Large intestine (tissue), 3 donors: ENCODE measurements around the gene NLGN1. TPM values are rescaled to one million over a fixed set of nuclear protein-coding genes. Genes with fewer than 3 reads are reported as not detected.

Experiments used
- DNase-seq, 2 donors: peaks; one replicate each; pipeline versions ENCODE4 v3.0.0 to v3.0.0-alpha.2; 2013
- H3K27ac ChIP-seq: one replicate; pipeline ENCODE4 v1.5.1; 2013; ENCODE audit warnings: low read length
- H3K27me3 ChIP-seq: 2 replicates; pipeline ENCODE4 v1.6.1; 2013; ENCODE audit warnings: low read length; ENCODE audit not compliant: control insufficient read depth, insufficient read depth
- H3K36me3 ChIP-seq: 2 replicates; pipeline ENCODE4 v1.6.1; 2013; ENCODE audit warnings: low read length; ENCODE audit not compliant: control insufficient read depth, insufficient read depth
- H3K4me1 ChIP-seq: one replicate; pipeline ENCODE4 v1.6.1; 2013; ENCODE audit warnings: low read length; ENCODE audit not compliant: control insufficient read depth, insufficient read depth
- H3K4me3 ChIP-seq: one replicate; pipeline ENCODE4 v1.5.1; 2013; ENCODE audit warnings: low read length
- H3K9me3 ChIP-seq: one replicate; pipeline ENCODE4 v1.6.1; 2013; ENCODE audit warnings: mild to moderate bottlenecking, low read depth, low read length, moderate library complexity; ENCODE audit not compliant: control insufficient read depth
- WGBS: methylation state at CpG from one replicate; pipeline ENCODE4 v1.1.5; 2013; ENCODE audit warnings: low lambda C conversion rate; ENCODE audit not compliant: insufficient coverage; 5-methylcytosine and 5-hydroxymethylcytosine counted together
- polyA plus RNA-seq: library from polyadenylated mRNA; unstranded; fragments of 120-200 nt; gene quantifications from one replicate; pipeline ENCODE4 v1.2.1, GENCODE V29; 2013

Gene NLGN1
- polyA plus RNA-seq, 1 donor, result 3.6 TPM

- no CpG with 5 or more reads among the region's 4 CpGs for WGBS
- no peaks in the 10 kb centered on the region for H3K4me1 ChIP-seq
- H3K4me3 ChIP-seq, result no peak overlapping the region
- no peaks in the 10 kb centered on the region for H3K27me3 ChIP-seq
- H3K27ac ChIP-seq, result no peak overlapping the region
- H3K9me3 ChIP-seq, result no peaks in the 10 kb centered on the region
- no peak for DNase-seq
- H3K36me3 ChIP-seq, result no peaks in the 10 kb centered on the region
Measured at GRCh38 chr3:173552526-173552925, 155.0 kb downstream of the NLGN1 start.

- H3K36me3 ChIP-seq, result no peaks in the 10 kb centered on the region
- 33% methylated on average over 1 of the region's 3 CpGs for WGBS
- no peaks in the 10 kb centered on the region for H3K27me3 ChIP-seq
- no peak overlapping the region for H3K27ac ChIP-seq
- no peaks in the 10 kb centered on the region for H3K4me1 ChIP-seq
- H3K4me3 ChIP-seq, result no peak overlapping the region
- H3K9me3 ChIP-seq, result no peaks in the 10 kb centered on the region
- no peak for DNase-seq
Measured at GRCh38 chr3:173553635-173554280, 156.2 kb downstream of the NLGN1 start.

GRCh38 chr3:173556546-173556945 is 159.0 kb downstream of the NLGN1 start:
- H3K27ac ChIP-seq, result no peak overlapping the region
- H3K4me1 ChIP-seq, result no peaks in the 10 kb centered on the region
- WGBS, result no CpG with 5 or more reads among the region's 2 CpGs
- no peak overlapping the region for H3K4me3 ChIP-seq
- H3K27me3 ChIP-seq, result no peaks in the 10 kb centered on the region
- no peak for DNase-seq
- H3K9me3 ChIP-seq, result no peaks in the 10 kb centered on the region
- H3K36me3 ChIP-seq, result no peaks in the 10 kb centered on the region

- Histone ChIP-seq H3K27ac (no peak overlapping the region), H3K36me3 (no peaks in the 10 kb centered on the region), H3K4me1 (no peaks in the 10 kb centered on the region), H3K27me3 (no peaks in the 10 kb centered on the region), H3K9me3 (no peaks in the 10 kb centered on the region), H3K4me3 (no peak overlapping the region)
- WGBS, result 89% methylated on average over 1 of the region's 3 CpGs
- DNase-seq, result no peak
Measured at GRCh38 chr3:173567997-173568396, 170.5 kb downstream of the NLGN1 start.

GRCh38 chr3:173568623-173569022 is 171.1 kb downstream of the NLGN1 start:
- no peaks in the 10 kb centered on the region for H3K27me3 ChIP-seq
- H3K4me1 ChIP-seq, result no peaks in the 10 kb centered on the region
- no peaks in the 10 kb centered on the region for H3K9me3 ChIP-seq
- WGBS, result no CpG with 5 or more reads among the region's 14 CpGs
- no peak overlapping the region for H3K4me3 ChIP-seq
- H3K36me3 ChIP-seq, result no peaks in the 10 kb centered on the region
- no peak for DNase-seq
- no peak overlapping the region for H3K27ac ChIP-seq

DNA sequence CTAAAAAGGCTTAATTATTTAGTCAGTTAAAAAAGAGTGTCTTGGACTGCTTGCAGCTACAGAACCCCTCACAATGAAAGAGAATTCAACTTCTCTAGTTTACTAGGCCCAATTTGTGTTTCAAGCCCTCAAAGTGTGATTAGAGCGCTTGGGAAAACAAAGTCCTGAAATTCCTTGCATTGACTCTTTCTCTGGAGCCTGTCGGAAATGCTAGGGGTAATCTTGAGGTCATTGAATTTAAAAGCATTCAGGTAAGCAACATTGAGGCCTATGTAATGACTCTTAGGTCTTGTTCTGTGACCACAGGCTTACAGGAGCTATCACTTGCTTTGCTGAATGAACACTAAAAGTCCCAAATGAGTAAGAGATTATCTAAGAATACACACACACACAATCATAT is 186.0 kb downstream of the NLGN1 start:
- no peak overlapping the region for H3K27ac ChIP-seq
- no CpG with 5 or more reads among the region's 2 CpGs for WGBS
- H3K36me3 ChIP-seq, result no peaks in the 10 kb centered on the region
- no peak overlapping the region for H3K4me3 ChIP-seq
- H3K4me1 ChIP-seq, result no peaks in the 10 kb centered on the region
- no peaks in the 10 kb centered on the region for H3K9me3 ChIP-seq
- DNase-seq, result no peak
- H3K27me3 ChIP-seq, result peaks cover 13% of the 10 kb centered on the region

GRCh38 chr3:173584093-173584837 is 186.7 kb downstream of the NLGN1 start:
- Histone ChIP-seq H3K4me1 (no peaks in the 10 kb centered on the region), H3K27ac (no peak overlapping the region), H3K4me3 (peak overlapping the region; percentile 35), H3K9me3 (no peaks in the 10 kb centered on the region), H3K36me3 (no peaks in the 10 kb centered on the region), H3K27me3 (peaks cover 13% of the 10 kb centered on the region)
- WGBS, result 3% methylated on average over 7 of the region's 16 CpGs
- peak; percentile 14 to 18 for DNase-seq

DNA sequence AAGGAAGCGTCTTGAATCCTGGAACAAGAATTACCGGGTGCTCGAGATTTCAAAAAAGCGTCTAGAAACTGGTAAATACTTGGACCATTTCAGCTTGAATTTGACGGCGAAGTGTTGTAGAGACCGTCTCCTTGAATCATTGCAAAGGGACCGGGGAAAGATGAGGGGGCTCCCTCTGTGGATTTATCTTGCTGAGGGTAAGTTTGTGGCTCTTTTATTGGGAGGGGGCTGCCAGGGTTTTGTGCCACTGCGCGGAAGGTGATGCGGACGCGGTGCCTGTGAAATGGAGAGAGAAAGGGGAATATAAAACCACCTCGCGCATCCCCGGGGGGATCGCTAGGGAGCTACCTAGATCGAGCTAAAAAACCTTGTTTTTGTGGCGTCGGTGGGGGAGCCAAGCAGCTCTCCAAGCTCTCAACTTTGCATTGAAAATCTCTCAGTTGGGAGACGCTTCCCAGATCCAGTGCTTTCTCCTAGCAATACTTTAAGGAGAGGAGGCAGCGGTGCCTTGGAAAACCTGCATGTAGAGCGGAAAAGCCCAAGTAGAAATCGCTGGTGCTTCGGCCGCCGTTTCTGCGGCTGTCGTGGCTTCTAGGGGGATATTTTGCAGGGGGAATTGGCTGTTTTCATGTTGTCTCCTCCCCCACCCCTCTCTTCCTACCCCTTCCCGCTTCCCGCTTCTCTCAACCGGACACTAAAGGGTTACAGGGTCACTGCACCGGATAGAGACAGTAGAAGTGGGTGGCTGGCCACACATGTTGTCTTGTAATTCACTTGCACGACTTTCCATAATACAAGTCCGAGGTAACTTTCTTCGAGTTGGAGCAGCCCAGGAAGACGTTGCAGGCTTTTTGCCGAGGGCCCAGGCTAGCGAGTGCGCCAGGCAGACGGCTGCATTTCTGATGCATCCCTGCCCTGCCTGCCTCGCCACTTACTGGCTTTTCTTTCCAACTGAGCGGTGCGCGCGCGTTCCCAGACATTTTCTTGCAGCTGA is 187.6 kb downstream of the NLGN1 start:
- Histone ChIP-seq H3K36me3 (no peaks in the 10 kb centered on the region), H3K9me3 (no peaks in the 10 kb centered on the region), H3K27ac (no peak overlapping the region), H3K27me3 (peaks cover 13% of the 10 kb centered on the region), H3K4me1 (no peaks in the 10 kb centered on the region), H3K4me3 (peak overlapping the region; percentile 35)
- no CpG with 5 or more reads among the region's 47 CpGs for WGBS
- peak; percentile 14 to 44 for DNase-seq

DNA sequence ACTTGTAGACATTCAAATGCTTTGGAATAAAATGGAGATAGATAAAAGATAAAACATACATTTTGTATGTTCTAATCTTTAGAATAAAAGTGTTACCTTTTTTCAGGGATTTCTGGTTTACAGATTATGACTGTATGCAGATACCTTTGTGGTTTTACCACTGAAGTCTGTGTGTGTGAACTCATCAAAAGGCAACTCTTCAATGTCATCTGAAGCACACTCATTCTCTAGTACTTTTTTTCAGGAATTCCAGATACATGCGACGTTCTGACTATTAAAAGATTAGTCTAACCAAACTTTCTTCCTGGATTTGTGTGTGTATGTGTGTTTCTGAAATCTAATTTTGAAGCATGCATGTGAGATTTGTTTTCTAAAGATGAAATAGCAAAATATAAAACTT is 188.6 kb downstream of the NLGN1 start:
- H3K9me3 ChIP-seq, result no peaks in the 10 kb centered on the region
- H3K4me1 ChIP-seq, result no peaks in the 10 kb centered on the region
- no peaks in the 10 kb centered on the region for H3K36me3 ChIP-seq
- DNase-seq, result no peak
- H3K27ac ChIP-seq, result no peak overlapping the region
- peak overlapping the region; percentile 35 for H3K4me3 ChIP-seq
- no CpG with 5 or more reads among the region's 2 CpGs for WGBS
- peaks cover 13% of the 10 kb centered on the region for H3K27me3 ChIP-seq

DNA sequence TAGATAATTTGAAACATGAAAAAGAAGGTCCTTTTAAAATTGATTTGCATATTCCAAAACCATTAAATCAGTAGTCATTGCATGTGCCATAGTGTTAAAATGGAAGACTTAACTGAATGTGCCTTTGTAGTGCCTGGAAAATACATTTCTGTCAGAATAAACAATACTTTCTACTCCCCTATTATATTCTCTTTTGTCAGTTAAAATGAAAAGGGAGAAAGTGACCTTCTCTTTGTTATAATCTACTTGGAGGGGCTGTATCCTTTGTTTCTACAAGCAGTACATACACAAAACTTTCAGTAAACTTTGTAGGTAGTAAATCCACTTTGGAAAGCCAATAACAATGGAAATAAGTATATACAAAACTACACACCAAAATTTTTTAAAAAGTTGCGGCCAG is 189.5 kb downstream of the NLGN1 start:
- peaks cover 13% of the 10 kb centered on the region for H3K27me3 ChIP-seq
- 100% methylated on average over 1 of the region's 1 CpG for WGBS
- no peak overlapping the region for H3K4me3 ChIP-seq

More for the DNA sequence above, 189.5 kb downstream of the NLGN1 start:
- no peak for DNase-seq
- Histone ChIP-seq H3K4me1 (no peaks in the 10 kb centered on the region), H3K9me3 (no peaks in the 10 kb centered on the region), H3K27ac (no peak overlapping the region), H3K36me3 (no peaks in the 10 kb centered on the region)
